ENCODE results near the gene MANEA. TPM values are rescaled to one million over a fixed set of nuclear protein-coding genes. Genes with fewer than 3 reads are reported as not detected.
"Not testable (repeated sequence)": the region's sequence is repeated elsewhere in the genome, so short reads cannot be mapped to it uniquely, and the experiment has no call there.

The MANEA gene
- total RNA-seq, 2 experiments from 2014 or later = 9.1 to 13.2 TPM

- peaks cover 31% of the 10 kb centered on the region for H3K4me1 ChIP-seq (ENCODE audit: insufficient read depth, low read length, poor library complexity, severe bottlenecking)
- no peaks in the 10 kb centered on the region for H3K9me3 ChIP-seq (ENCODE audit: low read length)
- no peaks in the 10 kb centered on the region for H3K9me2 ChIP-seq (ENCODE audit: insufficient read depth, low read length)
- DNase-seq (ENCODE audit: low spot score) = no peak
- H2AFZ ChIP-seq (ENCODE audit: low read length) = peak overlapping the region; percentile 83
- POLR2A ChIA-PET = interaction anchor here (0.6 to 0.7 kb wide), 2 partner anchors 64 to 86 kb away, joined by 3 read pairs; no protein-coding TSS in a partner anchor
- intact Hi-C loops (cut with micrococcal nuclease; ENCODE audit: unreplicated experiment) = loop anchor here (2.0 to 10.0 kb wide), 3 partner anchors 945 to 1472 kb away; partner anchors contain the start of gene UFL1
- H3K4me2 ChIP-seq (ENCODE audit: low read length) = peak overlapping the region; percentile 70
- H3K27ac ChIP-seq (ENCODE audit: low read depth, low read length, poor library complexity, severe bottlenecking) = peak overlapping the region; percentile 93
- TSS peak; percentile 80 for BruUV-seq (replicated peaks)
- CTCF ChIA-PET (ENCODE audit: unreplicated experiment) = no interaction called here
- H3K36me3 ChIP-seq (ENCODE audit: insufficient read depth, low read length) = no peaks in the 10 kb centered on the region
- H3K79me2 ChIP-seq (ENCODE audit: insufficient read depth, low read depth, low read length) = peaks cover 72% of the 10 kb centered on the region
- no peak for TF ChIP-seq CTCF (conservative IDR thresholded peaks at IDR 0.05; ENCODE audit: low read length)
- peak overlapping the region; percentile 84 for H3K4me3 ChIP-seq (ENCODE audit: low read depth, low read length, poor library complexity, severe bottlenecking)
- H4K20me1 ChIP-seq (ENCODE audit: insufficient read depth, low read length) = peaks cover 6% of the 10 kb centered on the region; the same call in 1 of the 2 replicates
Observed at GRCh38 chr6:95576998-95577303, 384 bp upstream of the MANEA start.

- DNase-seq (ENCODE audit: low spot score) = no peak
- Histone ChIP-seq H3K9me2 (ENCODE audit: insufficient read depth, low read length) (no peaks in the 10 kb centered on the region), H3K79me2 (ENCODE audit: insufficient read depth, low read depth, low read length) (peaks cover 78% of the 10 kb centered on the region), H3K27ac (ENCODE audit: low read depth, low read length, poor library complexity, severe bottlenecking) (peak overlapping the region; percentile 93), H3K4me1 (ENCODE audit: insufficient read depth, low read length, poor library complexity, severe bottlenecking) (peaks cover 31% of the 10 kb centered on the region), H3K4me3 (ENCODE audit: low read depth, low read length, poor library complexity, severe bottlenecking) (peak overlapping the region; percentile 84), H3K36me3 (ENCODE audit: insufficient read depth, low read length) (peaks cover 8% of the 10 kb centered on the region), H3K9me3 (ENCODE audit: low read length) (peaks cover 6% of the 10 kb centered on the region), H4K20me1 (ENCODE audit: insufficient read depth, low read length) (no peaks in the 10 kb centered on the region), H3K4me2 (ENCODE audit: low read length) (peak overlapping the region; percentile 91), H2AFZ (ENCODE audit: low read length) (peak overlapping the region; percentile 84; the same call in 1 of the 2 replicates)
- intact Hi-C loops (cut with micrococcal nuclease; ENCODE audit: unreplicated experiment) = loop anchor here (5.0 to 10.0 kb wide), 2 partner anchors 944 to 1037 kb away; partner anchors contain the start of gene UFL1
- TSS peak; percentile 84 for BruUV-seq (replicated peaks)
- POLR2A ChIA-PET = interaction anchor here (1.2 to 1.8 kb wide), 2 partner anchors 9 to 14 kb away, joined by 4 to 8 read pairs; no protein-coding TSS in a partner anchor
- TF ChIP-seq EZH2phosphoT487 (IDR thresholded peaks at IDR 0.05; ENCODE audit: borderline replicate concordance, low read depth, low read length) (no peak), CTCF (conservative IDR thresholded peaks at IDR 0.05; ENCODE audit: low read length) (no peak)
- CTCF ChIA-PET (ENCODE audit: unreplicated experiment) = no interaction called here
Observed at GRCh38 chr6:95578106-95578410, 723 bp downstream of the MANEA start.

DNA sequence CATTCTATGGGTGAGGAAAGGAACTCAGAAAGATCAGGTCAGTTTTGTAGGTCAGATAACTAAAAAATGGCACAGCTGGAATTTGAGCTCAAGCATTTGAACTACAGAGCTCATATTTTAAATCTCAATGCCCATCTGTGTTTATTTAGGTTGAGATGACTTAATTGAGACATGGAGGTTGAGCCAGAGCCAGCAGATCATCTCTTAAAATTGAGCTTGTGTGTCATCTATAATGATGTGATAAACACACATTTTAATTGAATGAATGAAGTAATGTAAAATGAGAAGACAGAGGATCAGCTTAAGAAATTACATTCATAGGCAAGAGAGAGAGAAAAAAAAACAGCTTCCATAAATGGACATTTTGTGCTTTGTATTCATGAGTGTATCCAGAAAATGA, 3.7 kb downstream of the MANEA start:
- H3K27ac ChIP-seq (ENCODE audit: low read depth, low read length, poor library complexity, severe bottlenecking) = no peak overlapping the region
- no peaks in the 10 kb centered on the region for H3K9me2 ChIP-seq (ENCODE audit: insufficient read depth, low read length)
- peaks cover 8% of the 10 kb centered on the region for H3K36me3 ChIP-seq (ENCODE audit: insufficient read depth, low read length)
- no peaks in the 10 kb centered on the region for H4K20me1 ChIP-seq (ENCODE audit: insufficient read depth, low read length)
- ChIA-PET CTCF (ENCODE audit: unreplicated experiment) (no interaction called here), POLR2A (interaction anchor here (0.5 to 1.1 kb wide), 4 partner anchors 9 to 921 kb away, joined by 3 read pairs; no protein-coding TSS in a partner anchor)
- no peak overlapping the region for H3K4me3 ChIP-seq (ENCODE audit: low read depth, low read length, poor library complexity, severe bottlenecking)
- peaks cover 17% of the 10 kb centered on the region for H3K4me1 ChIP-seq (ENCODE audit: insufficient read depth, low read length, poor library complexity, severe bottlenecking)
- no peak overlapping the region for H3K4me2 ChIP-seq (ENCODE audit: low read length)
- H3K79me2 ChIP-seq (ENCODE audit: insufficient read depth, low read depth, low read length) = peaks cover 60% of the 10 kb centered on the region
- H3K9me3 ChIP-seq (ENCODE audit: low read length) = peaks cover 23% of the 10 kb centered on the region
- intact Hi-C loops (cut with micrococcal nuclease; ENCODE audit: unreplicated experiment) = no loop called here
- BruUV-seq (replicated peaks) = no TSS peak
- H2AFZ ChIP-seq (ENCODE audit: low read length) = no peak overlapping the region
- TF ChIP-seq CTCF (conservative IDR thresholded peaks at IDR 0.05; ENCODE audit: low read length) = no peak
- TF ChIP-seq EZH2phosphoT487 (IDR thresholded peaks at IDR 0.05; ENCODE audit: borderline replicate concordance, low read depth, low read length) = no peak
- no peak for DNase-seq (ENCODE audit: low spot score)

DNA sequence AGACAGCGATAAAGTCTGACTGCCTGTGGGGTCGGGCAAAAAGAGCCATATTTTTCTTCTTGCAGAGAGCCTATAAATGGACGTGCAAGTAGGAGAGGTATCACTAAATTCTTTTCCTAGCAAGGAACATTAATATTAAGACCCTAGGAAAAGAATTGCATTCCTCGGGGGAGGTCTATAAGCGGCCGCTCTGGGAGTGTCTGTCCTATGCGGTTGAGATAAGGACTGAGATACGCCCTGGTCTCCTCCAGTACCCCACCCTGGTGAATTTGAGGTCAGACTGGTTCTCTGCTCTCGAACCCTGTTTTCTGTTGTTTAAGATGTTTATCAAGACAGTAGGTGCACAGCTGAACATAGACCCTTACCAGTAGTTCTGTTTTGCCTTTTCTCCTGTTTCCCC, 6.9 kb downstream of the MANEA start:
- peak; percentile 29 for DNase-seq (ENCODE audit: low spot score)
- H3K9me2 ChIP-seq (ENCODE audit: insufficient read depth, low read length); H3K4me3 ChIP-seq (ENCODE audit: low read depth, low read length, poor library complexity, severe bottlenecking); H3K4me1 ChIP-seq (ENCODE audit: insufficient read depth, low read length, poor library complexity, severe bottlenecking); POLR2A ChIA-PET; H3K4me2 ChIP-seq (ENCODE audit: low read length); H2AFZ ChIP-seq (ENCODE audit: low read length); CTCF ChIA-PET (ENCODE audit: unreplicated experiment); H4K20me1 ChIP-seq (ENCODE audit: insufficient read depth, low read length); intact Hi-C loops (cut with micrococcal nuclease; ENCODE audit: unreplicated experiment); BruUV-seq (replicated peaks); H3K27ac ChIP-seq (ENCODE audit: low read depth, low read length, poor library complexity, severe bottlenecking): not testable (repeated sequence)
- Histone ChIP-seq H3K36me3 (ENCODE audit: insufficient read depth, low read length) (peaks cover 32% of the 10 kb centered on the region), H3K79me2 (ENCODE audit: insufficient read depth, low read depth, low read length) (peaks cover 68% of the 10 kb centered on the region), H3K9me3 (ENCODE audit: low read length) (peaks cover 23% of the 10 kb centered on the region)
